Subcutaneous abdominal adipose tissue (tissue), 5 donors: ENCODE measurements around the gene TTC24.
"Not testable (repeated sequence)": the region's sequence is repeated elsewhere in the genome, so short reads cannot be mapped to it uniquely, and the experiment has no call there.

Experiments
- H3K27ac ChIP-seq: one replicate; pipeline ENCODE4 v1.7.0; 2013; ENCODE audit warnings: low read depth, mild to moderate bottlenecking, inconsistent platforms, low read length, moderate library complexity
- H3K27me3 ChIP-seq, 5 donors: one replicate each; pipeline ENCODE4 v1.7.0; 2013; ENCODE audit warnings: low read length in 5 of 5, inconsistent platforms in 1 of 5; ENCODE audit not compliant: control insufficient read depth in 5 of 5, insufficient read depth in 4 of 5
- H3K36me3 ChIP-seq, 5 donors: one replicate each; pipeline ENCODE4 v1.7.0; 2013; ENCODE audit warnings: low read length in 5 of 5; ENCODE audit not compliant: control insufficient read depth in 5 of 5, insufficient read depth in 5 of 5
- H3K4me1 ChIP-seq, 5 donors: one replicate each; pipeline ENCODE4 v1.7.0; 2013; ENCODE audit warnings: low read length in 5 of 5, mild to moderate bottlenecking in 3 of 5, moderate library complexity in 1 of 5; ENCODE audit not compliant: control insufficient read depth in 5 of 5, insufficient read depth in 5 of 5
- H3K4me3 ChIP-seq, 5 donors: one replicate each; pipeline ENCODE4 v1.7.0; 2013; ENCODE audit warnings: low read length in 5 of 5, low read depth in 1 of 5
- H3K9ac ChIP-seq, 5 donors: one replicate each; pipeline ENCODE4 v1.7.0; 2013; ENCODE audit warnings: low read length in 5 of 5, mild to moderate bottlenecking in 4 of 5, moderate library complexity in 3 of 5
- H3K9me3 ChIP-seq, 5 donors: one replicate each; pipeline ENCODE4 v1.7.0; 2013; ENCODE audit warnings: low read length in 5 of 5; ENCODE audit not compliant: control insufficient read depth in 5 of 5
- donor health status: healthy.
- donor health status: healthy.
- donor health status: healthy.
- donor health status: healthy.
- donor health status: healthy.

The TTC24 gene

GRCh38 chr1:156629823-156630449, 50.4 kb downstream of the TTC24 start:
- no peak overlapping the region for H3K4me3 ChIP-seq
- peaks cover 7 to 33% (median 26%) of the 10 kb centered on the region in 5 donors for H3K27me3 ChIP-seq
- H3K9ac ChIP-seq: no peak overlapping the region
- no peaks in the 10 kb centered on the region for H3K9me3 ChIP-seq
- H3K36me3 ChIP-seq: no peaks in the 10 kb centered on the region
- peaks cover 0 to 12% (median 11%) of the 10 kb centered on the region in 5 donors for H3K4me1 ChIP-seq
- no peak overlapping the region for H3K27ac ChIP-seq

GRCh38 chr1:156631152-156631551, 51.6 kb downstream of the TTC24 start:
- H3K4me1 ChIP-seq, H3K4me3 ChIP-seq, H3K27ac ChIP-seq, H3K9ac ChIP-seq, H3K36me3 ChIP-seq, H3K9me3 ChIP-seq: not testable (repeated sequence)
- H3K27me3 ChIP-seq: peaks cover 0 to 22% (median 18%) of the 10 kb centered on the region in 5 donors

- H3K4me1 ChIP-seq: no peaks in the 10 kb centered on the region
- H3K27me3 ChIP-seq: peaks cover 0 to 19% (median 16%) of the 10 kb centered on the region in 5 donors
- H3K9ac ChIP-seq: no peak overlapping the region
- no peaks in the 10 kb centered on the region for H3K36me3 ChIP-seq
- H3K27ac ChIP-seq: no peak overlapping the region
- H3K4me3 ChIP-seq: no peak overlapping the region
- no peaks in the 10 kb centered on the region for H3K9me3 ChIP-seq
Observed at GRCh38 chr1:156632355-156632754, 52.8 kb downstream of the TTC24 start.
